Ishikawa (cell line): ENCODE measurements around the gene RASA2.

Source experiments
- CEBPB ChIP-seq: IDR thresholded peaks from 2 replicates; pipeline ENCODE4 v1.6.1; 2012
- EGR1 ChIP-seq: IDR thresholded peaks from 2 replicates; pipeline ENCODE4 v1.6.1; 2012
- EP300 ChIP-seq: IDR thresholded peaks from 2 replicates; pipeline ENCODE4 v1.6.1; 2012; ENCODE audit warnings: borderline replicate concordance
- FOXM1 ChIP-seq: IDR thresholded peaks from 2 replicates; pipeline ENCODE4 v1.6.1; 2012; ENCODE audit warnings: low read depth, borderline replicate concordance
- NFIC ChIP-seq: IDR thresholded peaks from 2 replicates; pipeline ENCODE4 v1.6.1; 2012
- RAD21 ChIP-seq: IDR thresholded peaks from 2 replicates; pipeline ENCODE4 v1.6.1; 2012; ENCODE audit warnings: low read depth
- REST ChIP-seq: IDR thresholded peaks from 2 replicates; pipeline ENCODE4 v1.6.1; 2012; ENCODE audit warnings: low read depth, mild to moderate bottlenecking
- TAF1 ChIP-seq: IDR thresholded peaks from 2 replicates; pipeline ENCODE4 v1.6.1; 2012; ENCODE audit warnings: low read depth, mild to moderate bottlenecking
- TEAD4 ChIP-seq: IDR thresholded peaks from 2 replicates; pipeline ENCODE4 v1.6.1; 2012
- YY1 ChIP-seq: IDR thresholded peaks from 2 replicates; pipeline ENCODE4 v1.6.1; 2012; ENCODE audit warnings: low read depth
- ZBTB7A ChIP-seq: IDR thresholded peaks from 2 replicates; pipeline ENCODE4 v1.6.1; 2012; ENCODE audit warnings: low read depth
- TF ChIP-seq, protein P1 (sequence below): IDR thresholded peaks from 2 replicates; pipeline ENCODE4 v1.6.1; 2012
- TF ChIP-seq, protein P2 (sequence below): IDR thresholded peaks from 2 replicates; pipeline ENCODE4 v1.6.1; 2012

GRCh38 chr3:141650783-141651182, 164.0 kb downstream of the RASA2 start:
- TF ChIP-seq, protein P1, sequence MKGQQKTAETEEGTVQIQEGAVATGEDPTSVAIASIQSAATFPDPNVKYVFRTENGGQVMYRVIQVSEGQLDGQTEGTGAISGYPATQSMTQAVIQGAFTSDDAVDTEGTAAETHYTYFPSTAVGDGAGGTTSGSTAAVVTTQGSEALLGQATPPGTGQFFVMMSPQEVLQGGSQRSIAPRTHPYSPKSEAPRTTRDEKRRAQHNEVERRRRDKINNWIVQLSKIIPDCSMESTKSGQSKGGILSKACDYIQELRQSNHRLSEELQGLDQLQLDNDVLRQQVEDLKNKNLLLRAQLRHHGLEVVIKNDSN = no peak
- no peak for TF ChIP-seq TEAD4
- no peak for TF ChIP-seq REST
- no peak for TF ChIP-seq CEBPB
- no peak for TF ChIP-seq RAD21
- no peak for TF ChIP-seq FOXM1
- TF ChIP-seq, protein P2, sequence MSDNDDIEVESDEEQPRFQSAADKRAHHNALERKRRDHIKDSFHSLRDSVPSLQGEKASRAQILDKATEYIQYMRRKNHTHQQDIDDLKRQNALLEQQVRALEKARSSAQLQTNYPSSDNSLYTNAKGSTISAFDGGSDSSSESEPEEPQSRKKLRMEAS = no peak
- TF ChIP-seq TAF1 = no peak
- TF ChIP-seq EGR1 = no peak
- no peak for TF ChIP-seq EP300
- no peak for TF ChIP-seq ZBTB7A
- TF ChIP-seq NFIC = no peak
- TF ChIP-seq YY1 = no peak
